K562 (cell line): ENCODE measurements around the gene GALK2. TPM values are rescaled to one million over a fixed set of nuclear protein-coding genes. Genes with fewer than 3 reads are reported as not detected.

Experiments used
- FOXP4 ChIP-seq: sonication (generic); formaldehyde crosslinking; IDR thresholded peaks from 2 replicates; pipeline ENCODE4 v1.8.0; 2022; ENCODE audit warnings: mild to moderate bottlenecking, missing genetic modification reagents, borderline replicate concordance
- HDAC1 ChIP-seq, 2 experiments: fragments of 450-650 bp; IDR thresholded peaks; 2 replicates each; pipeline ENCODE4 v1.6.1; 2016 to 2017; ENCODE audit warnings: inconsistent platforms in 1 of 2, mild to moderate bottlenecking in 1 of 2, moderate library complexity in 1 of 2
- HDAC6 ChIP-seq: IDR thresholded peaks from 2 replicates; pipeline ENCODE4 v1.6.1; 2012; ENCODE audit warnings: low read depth, mild to moderate bottlenecking, control low read depth, inconsistent platforms, low read length, moderate library complexity
- HMG20B ChIP-seq: fragments of 250-450 bp; sonication (Bioruptor Pico); IDR thresholded peaks from 2 replicates; pipeline ENCODE4 v1.5.0; 2021; ENCODE audit warnings: mild to moderate bottlenecking
- HNRNPL ChIP-seq: fragments of 200-400 bp; formaldehyde crosslinking; IDR thresholded peaks from 2 replicates; pipeline ENCODE4 v1.6.1; 2017; ENCODE audit warnings: low read depth, mild to moderate bottlenecking, low read length
- MCM7 ChIP-seq, 2 experiments: fragments of 450-650 bp; IDR thresholded peaks; 2 replicates each; pipeline ENCODE4 v1.6.1; 2016 to 2018
- NR3C1 ChIP-seq: sonication (generic); formaldehyde crosslinking; IDR thresholded peaks from 2 replicates; pipeline ENCODE4 v1.8.1; 2022; ENCODE audit warnings: missing genetic modification reagents
- RNF2 ChIP-seq: sonication (generic); IDR thresholded peaks from 2 replicates; pipeline ENCODE4 v1.6.1; 2016
- SMAD4 ChIP-seq: fragments of 250-450 bp; sonication (Bioruptor Pico); conservative IDR thresholded peaks from 2 replicates; pipeline ENCODE4 v1.8.0; 2021; ENCODE audit warnings: inconsistent platforms, mild to moderate bottlenecking, moderate library complexity
- SMARCE1 ChIP-seq: fragments of 450-650 bp; IDR thresholded peaks from 2 replicates; pipeline ENCODE4 v1.7.1; 2016; ENCODE audit warnings: mild to moderate bottlenecking
- TFAM ChIP-seq: fragments of 250-450 bp; sonication (Bioruptor Pico); conservative IDR thresholded peaks from 2 replicates; pipeline ENCODE4 v1.5.0; 2021; ENCODE audit warnings: mild to moderate bottlenecking, moderate library complexity
- THRAP3 ChIP-seq: fragments of 450-650 bp; IDR thresholded peaks from 2 replicates; pipeline ENCODE4 v1.6.1; 2016; ENCODE audit warnings: mild to moderate bottlenecking, inconsistent platforms, borderline replicate concordance
- XRCC3 ChIP-seq: fragments of 450-650 bp; IDR thresholded peaks from 2 replicates; pipeline ENCODE4 v1.6.1; 2017; ENCODE audit warnings: mild to moderate bottlenecking, moderate library complexity
- XRCC4 ChIP-seq: IDR thresholded peaks from one replicate; pipeline ENCODE4 v1.6.1; 2011; ENCODE audit not compliant: insufficient read depth, insufficient read length; ENCODE audit errors: extremely low read depth
- ZBTB2 ChIP-seq: fragments of 450-650 bp; IDR thresholded peaks from 2 replicates; pipeline ENCODE4 v1.6.1; 2016; ENCODE audit warnings: antibody characterized with exemption
- ZBTB34 ChIP-seq: fragments of 250-450 bp; sonication (Bioruptor Pico); IDR thresholded peaks from 2 replicates; pipeline ENCODE4 v1.8.0; 2021; ENCODE audit warnings: mild to moderate bottlenecking, moderate library complexity
- ZBTB8A ChIP-seq: fragments of 450-650 bp; IDR thresholded peaks from 2 replicates; pipeline ENCODE4 v1.6.1; 2018; ENCODE audit warnings: mild to moderate bottlenecking, moderate library complexity; ENCODE audit not compliant: partially characterized antibody
- ZNF24 ChIP-seq: fragments of 450-650 bp; IDR thresholded peaks from 2 replicates; pipeline ENCODE4 v1.6.1; 2016
- ZNF277 ChIP-seq: fragments of 250-450 bp; sonication (Bioruptor Pico); IDR thresholded peaks from 2 replicates; pipeline ENCODE4 v1.8.0; 2022; ENCODE audit warnings: inconsistent platforms, mild to moderate bottlenecking, moderate library complexity, borderline replicate concordance
- ZNF316 ChIP-seq: fragments of 450-650 bp; IDR thresholded peaks from 2 replicates; pipeline ENCODE4 v1.6.1; 2016
- ZNF655 ChIP-seq: fragments of 250-450 bp; sonication (Bioruptor Pico); IDR thresholded peaks from 2 replicates; pipeline ENCODE4 v1.5.0; 2021
- polyA plus RNA-seq, 8 experiments: library from polyadenylated mRNA; depleted of rRNA in 4 of 8; stranded (reverse) in 5 of 8; unstranded in 3 of 8; fragments of >200 nt; fragmentation: Nextera tagmentation in 2 of 8; fragmentation: Illumina TruSeq in 1 of 8; extraction: Ambion mirVana in 2 of 8; extraction: Trizol in 1 of 8; gene quantifications; 2 replicates each; pipeline versions ENCODE4 v1.2.1 to v1.2.3, GENCODE V29; 2011 to 2014; ENCODE audit warnings: inconsistent platforms in 1 of 8, missing spikeins in 1 of 8
- total RNA-seq, 7 experiments: library from RNA; depleted of rRNA in 6 of 7; stranded (reverse); fragments of >200 nt in 6 of 7; fragmentation: Illumina TruSeq in 2 of 7; extraction: Trizol in 2 of 7; gene quantifications; 2 replicates each; pipeline versions ENCODE4 v1.2.1 to v1.2.3, GENCODE V29; 2011 to 2021; ENCODE audit warnings: low replicate concordance in 1 of 7

The GALK2 gene
- total and polyA plus RNA-seq, 9 of the 15 experiments (the other 6 are each of a cell fraction or from before 2014, with no cell fraction given), result 32.8 to 82.0 (median 54.4) TPM

GRCh38 chr15:49169880-49170597 is at the start of gene GALK2 (continued):
- TF ChIP-seq FOXP4 (CRISPR knock-in tag), result peak; percentile 65; the same call in 1 of the 2 replicates
- TF ChIP-seq ZBTB8A, result no peak
- peak; percentile 93 for TF ChIP-seq RNF2
- no peak; the same call in 1 of the 2 replicates for TF ChIP-seq ZNF24
- no peak for TF ChIP-seq HMG20B (CRISPR knock-in tag)
- TF ChIP-seq NR3C1, result no peak
- no peak for TF ChIP-seq MCM7 (IDR thresholded peaks at IDR 0.05)
- no peak for TF ChIP-seq SMARCE1
- TF ChIP-seq ZNF277 (CRISPR knock-in tag), result no peak
- no peak for TF ChIP-seq ZBTB2
- no peak for TF ChIP-seq XRCC3
- TF ChIP-seq HNRNPL, result no peak
- no peak for TF ChIP-seq HDAC6
- peak; percentile 31; the same call in 1 of the 2 replicates for TF ChIP-seq SMAD4 (CRISPR knock-in tag)
- no peak for TF ChIP-seq THRAP3
- TF ChIP-seq TFAM (CRISPR knock-in tag), result no peak
- no peak for TF ChIP-seq ZBTB34
- peak; percentile 20; the same call in 1 of the 2 replicates for TF ChIP-seq ZNF316
- TF ChIP-seq ZNF655, result no peak
- TF ChIP-seq XRCC4, result no peak
- peak in 1 of 2 experiments; percentile 82; a peak in 2 of 4 replicates for TF ChIP-seq HDAC1 (IDR thresholded peaks at IDR 0.05)
